ENCODE results near the gene GLYR1. TPM values are rescaled to one million over a fixed set of nuclear protein-coding genes. Genes with fewer than 3 reads are reported as not detected.

The GLYR1 gene
- total and polyA plus RNA-seq, 2 donors (not counting 3 experiments of a cell fraction or from before 2014, with no cell fraction given): 47.9 to 107 TPM

DNA sequence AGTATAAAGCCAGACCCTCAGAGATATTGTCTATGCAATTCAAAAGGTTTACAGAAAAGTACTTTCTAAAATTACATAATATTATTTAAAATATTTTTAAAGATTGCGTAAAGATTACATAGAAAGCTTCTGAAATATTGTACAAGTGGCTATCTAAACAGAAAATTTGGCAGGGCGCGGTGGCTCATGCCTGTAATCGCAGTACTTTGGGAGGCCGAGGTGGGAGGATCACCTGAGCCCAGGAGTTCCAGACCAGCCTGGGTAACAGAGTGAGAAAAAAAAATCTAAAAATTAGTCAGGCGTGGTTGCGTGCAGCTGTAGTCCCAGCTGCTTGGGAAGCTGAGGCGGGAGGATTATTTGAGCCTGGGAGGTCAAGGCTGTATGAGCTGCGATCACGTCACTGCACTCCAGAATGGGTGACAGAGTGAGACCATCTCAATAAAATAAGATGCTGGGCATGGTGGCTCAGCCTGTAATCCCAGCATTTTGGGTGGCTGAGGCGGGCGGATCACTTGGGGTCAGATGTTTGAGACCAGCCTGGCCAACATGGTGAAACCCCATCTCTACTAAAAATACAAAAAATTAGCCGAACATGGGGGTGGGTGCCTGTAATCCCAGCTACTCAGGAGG is 18.3 kb upstream of the GLYR1 start:
- FAIRE-seq: no peak

More for the DNA sequence above, 18.3 kb upstream of the GLYR1 start:
- no peak overlapping the region for H3K4me2 ChIP-seq (ENCODE audit: insufficient read depth, low read length)
- H3K9me1 ChIP-seq (replicated peaks; ENCODE audit: control insufficient read depth, extremely low read depth, insufficient read depth, low read length): no peaks in the 10 kb centered on the region
- no peak overlapping the region for H3K4me3 ChIP-seq (replicated peaks in 1 of 3; ENCODE audit: insufficient read depth in 1 of 3, low read depth in 1 of 3, low read length in 3 of 3)
- no peaks in the 10 kb centered on the region for H3K9me3 ChIP-seq (replicated peaks; ENCODE audit: control insufficient read depth, insufficient read depth, low read length)
- no TSS peak for BruUV-seq (replicated peaks)
- no peaks in the 10 kb centered on the region for H3K27me3 ChIP-seq (ENCODE audit: control insufficient read depth in 2 of 2, insufficient read depth in 2 of 2, low read length in 2 of 2)
- no peak overlapping the region for H3K9ac ChIP-seq (replicated peaks; ENCODE audit: extremely low read depth, insufficient read depth, low read length)
- H3K4me1 ChIP-seq (ENCODE audit: control insufficient read depth, extremely low read depth, insufficient read depth, low read length): peaks cover 3% of the 10 kb centered on the region
- H3K36me3 ChIP-seq (ENCODE audit: control insufficient read depth in 2 of 2, extremely low read depth in 1 of 2, insufficient read depth in 2 of 2, low read length in 2 of 2): peaks cover 6 to 21% of the 10 kb centered on the region in 2 experiments
- H2AFZ ChIP-seq (ENCODE audit: low read depth, low read length): no peak overlapping the region
- CTCF ChIA-PET: interaction anchor here (1.1 to 1.3 kb wide), 2 partner anchors 13 to 91 kb away, joined by 3 to 4 read pairs; no protein-coding TSS in a partner anchor
- dilution Hi-C loops (cut with MboI; ENCODE audit: extremely low pct_ligation_motif_present, low sequenced_read_pairs): no loop called here
- DNase-seq (ENCODE audit: low read depth, low spot score): no peak
- intact Hi-C loops (cut with micrococcal nuclease): no loop called here
- POLR2A ChIA-PET: no interaction called here
- H3K27ac ChIP-seq (ENCODE audit: insufficient read depth, low read depth, low read length): no peak overlapping the region
- H4K20me1 ChIP-seq (replicated peaks; ENCODE audit: control insufficient read depth, extremely low read depth, insufficient read depth, low read length): no peaks in the 10 kb centered on the region
- peaks cover 88% of the 10 kb centered on the region for H3K79me2 ChIP-seq (ENCODE audit: control insufficient read depth, insufficient read depth, low read length)
- TF ChIP-seq JUN (IDR thresholded peaks at IDR 0.05; ENCODE audit: borderline replicate concordance, insufficient read depth, insufficient read length, low read depth): no peak
- TF ChIP-seq, protein P1, sequence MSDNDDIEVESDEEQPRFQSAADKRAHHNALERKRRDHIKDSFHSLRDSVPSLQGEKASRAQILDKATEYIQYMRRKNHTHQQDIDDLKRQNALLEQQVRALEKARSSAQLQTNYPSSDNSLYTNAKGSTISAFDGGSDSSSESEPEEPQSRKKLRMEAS (IDR thresholded peaks at IDR 0.05; ENCODE audit: insufficient read depth, insufficient read length): no peak
- TF ChIP-seq MYC (IDR thresholded peaks at IDR 0.05; ENCODE audit: low read depth, low read length): no peak
- TF ChIP-seq GATA2 (IDR thresholded peaks at IDR 0.05; ENCODE audit: insufficient read depth, insufficient read length, low read depth, low read length): no peak
- TF ChIP-seq FOS (IDR thresholded peaks at IDR 0.05; ENCODE audit: borderline replicate concordance, insufficient read depth, low read length): no peak
- TF ChIP-seq POLR2AphosphoS5 (IDR thresholded peaks at IDR 0.05; ENCODE audit: insufficient read depth, low read depth, low read length): no peak
- TF ChIP-seq EZH2 (IDR thresholded peaks at IDR 0.05; ENCODE audit: borderline replicate concordance, low read depth, low read length, severe bottlenecking): no peak
- no peak for TF ChIP-seq POLR2A (IDR thresholded peaks at IDR 0.05; ENCODE audit: low read depth, low read length)
- TF ChIP-seq, protein P2, sequence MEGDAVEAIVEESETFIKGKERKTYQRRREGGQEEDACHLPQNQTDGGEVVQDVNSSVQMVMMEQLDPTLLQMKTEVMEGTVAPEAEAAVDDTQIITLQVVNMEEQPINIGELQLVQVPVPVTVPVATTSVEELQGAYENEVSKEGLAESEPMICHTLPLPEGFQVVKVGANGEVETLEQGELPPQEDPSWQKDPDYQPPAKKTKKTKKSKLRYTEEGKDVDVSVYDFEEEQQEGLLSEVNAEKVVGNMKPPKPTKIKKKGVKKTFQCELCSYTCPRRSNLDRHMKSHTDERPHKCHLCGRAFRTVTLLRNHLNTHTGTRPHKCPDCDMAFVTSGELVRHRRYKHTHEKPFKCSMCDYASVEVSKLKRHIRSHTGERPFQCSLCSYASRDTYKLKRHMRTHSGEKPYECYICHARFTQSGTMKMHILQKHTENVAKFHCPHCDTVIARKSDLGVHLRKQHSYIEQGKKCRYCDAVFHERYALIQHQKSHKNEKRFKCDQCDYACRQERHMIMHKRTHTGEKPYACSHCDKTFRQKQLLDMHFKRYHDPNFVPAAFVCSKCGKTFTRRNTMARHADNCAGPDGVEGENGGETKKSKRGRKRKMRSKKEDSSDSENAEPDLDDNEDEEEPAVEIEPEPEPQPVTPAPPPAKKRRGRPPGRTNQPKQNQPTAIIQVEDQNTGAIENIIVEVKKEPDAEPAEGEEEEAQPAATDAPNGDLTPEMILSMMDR (IDR thresholded peaks at IDR 0.05; ENCODE audit: extremely low read depth in 1 of 2, insufficient read depth in 1 of 2, low read depth in 1 of 2, low read length in 2 of 2): no peak

Measured in endothelial cell of umbilical vein (primary cell).